GM23338 (cell line): ENCODE results near the gene DSCAML1. TPM values are rescaled to one million over a fixed set of nuclear protein-coding genes. Genes with fewer than 3 reads are reported as not detected.

Source experiments
- ATAC-seq: fragments of 200-7000 bp; cut with Tn5 transposase; 3 replicates; pipeline ENCODE4 v1.9.1; 2020
- DNase-seq: peaks from one replicate; pipeline ENCODE4 v3.0.0-alpha.2; 2015; ENCODE audit warnings: low spot score
- H2AFZ ChIP-seq: fragments of 200-600 bp; sonication (generic); 2 replicates; pipeline ENCODE4 v1.8.0; 2016; ENCODE audit warnings: antibody characterized with exemption, mild to moderate bottlenecking, moderate library complexity
- H3F3A ChIP-seq: fragments of 200-600 bp; sonication (generic); replicated peaks from 2 replicates; pipeline ENCODE4 v1.8.0; 2017; ENCODE audit warnings: antibody characterized with exemption, mixed run types, low read depth
- H3K27ac ChIP-seq: fragments of 200-600 bp; sonication (generic); 2 replicates; pipeline ENCODE4 v1.6.1; 2016; ENCODE audit warnings: low read depth
- H3K27me3 ChIP-seq: fragments of 200-600 bp; sonication (generic); 2 replicates; pipeline ENCODE4 v1.8.0; 2016; ENCODE audit warnings: mild to moderate bottlenecking, mixed run types, moderate library complexity; ENCODE audit not compliant: insufficient read depth
- H3K36me3 ChIP-seq: fragments of 200-600 bp; sonication (generic); 2 replicates; pipeline ENCODE4 v1.8.0; 2016; ENCODE audit warnings: mild to moderate bottlenecking; ENCODE audit not compliant: insufficient read depth
- H3K4me1 ChIP-seq: fragments of 200-600 bp; sonication (generic); 2 replicates; pipeline ENCODE4 v1.8.0; 2016; ENCODE audit warnings: mild to moderate bottlenecking, moderate library complexity; ENCODE audit not compliant: insufficient read depth
- H3K4me2 ChIP-seq: fragments of 200-600 bp; sonication (generic); 2 replicates; pipeline ENCODE4 v1.7.1; 2017; ENCODE audit warnings: mixed run types
- H3K4me3 ChIP-seq: fragments of 200-600 bp; sonication (generic); 2 replicates; pipeline ENCODE4 v1.6.1; 2016; ENCODE audit warnings: mixed run types
- H3K79me2 ChIP-seq: fragments of 200-600 bp; sonication (generic); replicated peaks from 2 replicates; pipeline ENCODE4 v1.8.0; 2017; ENCODE audit warnings: mild to moderate bottlenecking; ENCODE audit not compliant: insufficient read depth
- H3K9me2 ChIP-seq: fragments of 200-600 bp; sonication (generic); 2 replicates; pipeline ENCODE4 v1.8.0; 2017; ENCODE audit not compliant: insufficient read depth
- H4K20me1 ChIP-seq: fragments of 200-600 bp; sonication (generic); replicated peaks from 2 replicates; pipeline ENCODE4 v1.8.0; 2017; ENCODE audit warnings: mild to moderate bottlenecking; ENCODE audit not compliant: insufficient read depth
- H3K27ac Mint-ChIP-seq: 2 replicates; pipeline ENCODE4 v1.8.0; 2020; ENCODE audit warnings: inconsistent platforms, mild to moderate bottlenecking, moderate library complexity, mixed read lengths
- H3K27me3 Mint-ChIP-seq: 3 replicates; pipeline ENCODE4 v1.8.0; 2022; ENCODE audit warnings: low read depth, mild to moderate bottlenecking, moderate library complexity, mixed read lengths, inconsistent platforms; ENCODE audit not compliant: insufficient read depth, poor library complexity
- H3K36me3 Mint-ChIP-seq: 3 replicates; pipeline ENCODE4 v1.8.0; 2021; ENCODE audit warnings: low read depth, mild to moderate bottlenecking, inconsistent platforms, moderate library complexity, mixed read lengths
- H3K4me1 Mint-ChIP-seq: 3 replicates; pipeline ENCODE4 v1.8.0; 2020; ENCODE audit warnings: mild to moderate bottlenecking, inconsistent platforms, mixed read lengths
- H3K4me3 Mint-ChIP-seq: 3 replicates; pipeline ENCODE4 v1.8.0; 2021; ENCODE audit warnings: moderate library complexity, mild to moderate bottlenecking, inconsistent platforms, mixed read lengths
- H3K9me3 Mint-ChIP-seq: 3 replicates; pipeline ENCODE4 v1.8.0; 2020; ENCODE audit warnings: moderate library complexity, mild to moderate bottlenecking, inconsistent platforms, mixed read lengths
- EZH2phosphoT487 ChIP-seq: fragments of 200-600 bp; sonication (generic); IDR thresholded peaks from one replicate; pipeline ENCODE4 v1.8.1; 2018; ENCODE audit warnings: antibody characterized with exemption; ENCODE audit not compliant: unreplicated experiment
- NANOG ChIP-seq: IDR thresholded peaks from 2 replicates; pipeline ENCODE4 v1.6.1; 2016; ENCODE audit warnings: antibody characterized with exemption, borderline replicate concordance
- POLR2AphosphoS5 ChIP-seq: IDR thresholded peaks from 2 replicates; pipeline ENCODE4 v1.6.1; 2016; ENCODE audit warnings: antibody characterized with exemption, low read depth
- STAT1 ChIP-seq: IDR thresholded peaks from one replicate; pipeline ENCODE4 v1.6.1; 2016; ENCODE audit warnings: antibody characterized with exemption; ENCODE audit not compliant: unreplicated experiment
- ZNF331 ChIP-seq: fragments of 250-450 bp; sonication (Bioruptor Pico); IDR thresholded peaks from 2 replicates; pipeline ENCODE4 v1.5.0; 2020; ENCODE audit warnings: low read depth, mild to moderate bottlenecking, moderate library complexity
- polyA plus RNA-seq: library from polyadenylated mRNA; unstranded; fragments of >200 nt; fragmentation: Nextera tagmentation; extraction: Ambion mirVana; gene quantifications from 2 replicates; pipeline ENCODE4 v1.2.1, GENCODE V29; 2016
- total RNA-seq: library from RNA; depleted of rRNA; stranded (reverse); fragments of >200 nt; shearing (Covaris generic); gene quantifications from 2 replicates; pipeline ENCODE4 v1.2.3, GENCODE V29; 2014
- TF ChIP-seq, protein P1 (sequence below): IDR thresholded peaks from one replicate; pipeline ENCODE4 v1.6.1; 2018; ENCODE audit warnings: antibody characterized with exemption; ENCODE audit not compliant: unreplicated experiment
- TF ChIP-seq, protein P2 (sequence below), 2 experiments: fragments of 200-600 bp in 1 of 2; sonication (generic) in 1 of 2; conservative IDR thresholded peaks; 2 replicates each; pipeline versions ENCODE4 v1.5.1 to v1.6.1; 2016 to 2017; ENCODE audit warnings: antibody characterized with exemption in 2 of 2, low read depth in 2 of 2, mild to moderate bottlenecking in 2 of 2, moderate library complexity in 1 of 2
- TF ChIP-seq, protein P3 (sequence below): fragments of 250-450 bp; sonication (Bioruptor Pico); IDR thresholded peaks from 2 replicates; pipeline ENCODE4 v1.5.0; 2020; ENCODE audit warnings: mild to moderate bottlenecking, moderate library complexity
- TF ChIP-seq, protein P4 (sequence below): IDR thresholded peaks from 2 replicates; pipeline ENCODE4 v1.6.1; 2016; ENCODE audit warnings: antibody characterized with exemption

The DSCAML1 gene
- total and polyA plus RNA-seq, 2 experiments from 2014 or later = 0.17 TPM; not detected in 1

DNA sequence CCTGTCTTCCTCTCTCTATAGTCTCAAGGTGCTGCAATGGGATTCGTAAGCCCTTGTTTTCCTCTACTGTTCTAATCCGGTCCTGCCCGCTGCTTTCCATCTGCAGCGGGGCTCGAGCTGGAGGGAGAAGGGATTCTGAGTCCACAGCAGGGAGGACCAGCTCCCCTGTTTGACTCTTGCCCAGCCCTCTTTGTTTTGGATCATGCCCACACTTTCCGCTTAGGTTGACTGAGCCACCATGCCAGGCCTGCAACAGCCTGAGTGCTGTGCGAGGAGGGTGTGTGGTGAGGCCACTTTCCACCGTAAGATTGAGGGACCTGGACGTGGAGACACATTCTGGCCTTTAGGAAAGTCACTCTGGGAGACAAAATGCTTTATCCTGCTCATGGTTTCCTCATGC, 411.1 kb downstream of the DSCAML1 start (continued):
- no peak for TF ChIP-seq ZNF331 (CRISPR knock-in tag)
- TF ChIP-seq, protein P1, sequence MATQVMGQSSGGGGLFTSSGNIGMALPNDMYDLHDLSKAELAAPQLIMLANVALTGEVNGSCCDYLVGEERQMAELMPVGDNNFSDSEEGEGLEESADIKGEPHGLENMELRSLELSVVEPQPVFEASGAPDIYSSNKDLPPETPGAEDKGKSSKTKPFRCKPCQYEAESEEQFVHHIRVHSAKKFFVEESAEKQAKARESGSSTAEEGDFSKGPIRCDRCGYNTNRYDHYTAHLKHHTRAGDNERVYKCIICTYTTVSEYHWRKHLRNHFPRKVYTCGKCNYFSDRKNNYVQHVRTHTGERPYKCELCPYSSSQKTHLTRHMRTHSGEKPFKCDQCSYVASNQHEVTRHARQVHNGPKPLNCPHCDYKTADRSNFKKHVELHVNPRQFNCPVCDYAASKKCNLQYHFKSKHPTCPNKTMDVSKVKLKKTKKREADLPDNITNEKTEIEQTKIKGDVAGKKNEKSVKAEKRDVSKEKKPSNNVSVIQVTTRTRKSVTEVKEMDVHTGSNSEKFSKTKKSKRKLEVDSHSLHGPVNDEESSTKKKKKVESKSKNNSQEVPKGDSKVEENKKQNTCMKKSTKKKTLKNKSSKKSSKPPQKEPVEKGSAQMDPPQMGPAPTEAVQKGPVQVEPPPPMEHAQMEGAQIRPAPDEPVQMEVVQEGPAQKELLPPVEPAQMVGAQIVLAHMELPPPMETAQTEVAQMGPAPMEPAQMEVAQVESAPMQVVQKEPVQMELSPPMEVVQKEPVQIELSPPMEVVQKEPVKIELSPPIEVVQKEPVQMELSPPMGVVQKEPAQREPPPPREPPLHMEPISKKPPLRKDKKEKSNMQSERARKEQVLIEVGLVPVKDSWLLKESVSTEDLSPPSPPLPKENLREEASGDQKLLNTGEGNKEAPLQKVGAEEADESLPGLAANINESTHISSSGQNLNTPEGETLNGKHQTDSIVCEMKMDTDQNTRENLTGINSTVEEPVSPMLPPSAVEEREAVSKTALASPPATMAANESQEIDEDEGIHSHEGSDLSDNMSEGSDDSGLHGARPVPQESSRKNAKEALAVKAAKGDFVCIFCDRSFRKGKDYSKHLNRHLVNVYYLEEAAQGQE = no peak
- TF ChIP-seq STAT1 = no peak
- TF ChIP-seq NANOG = no peak
- TF ChIP-seq, protein P2, sequence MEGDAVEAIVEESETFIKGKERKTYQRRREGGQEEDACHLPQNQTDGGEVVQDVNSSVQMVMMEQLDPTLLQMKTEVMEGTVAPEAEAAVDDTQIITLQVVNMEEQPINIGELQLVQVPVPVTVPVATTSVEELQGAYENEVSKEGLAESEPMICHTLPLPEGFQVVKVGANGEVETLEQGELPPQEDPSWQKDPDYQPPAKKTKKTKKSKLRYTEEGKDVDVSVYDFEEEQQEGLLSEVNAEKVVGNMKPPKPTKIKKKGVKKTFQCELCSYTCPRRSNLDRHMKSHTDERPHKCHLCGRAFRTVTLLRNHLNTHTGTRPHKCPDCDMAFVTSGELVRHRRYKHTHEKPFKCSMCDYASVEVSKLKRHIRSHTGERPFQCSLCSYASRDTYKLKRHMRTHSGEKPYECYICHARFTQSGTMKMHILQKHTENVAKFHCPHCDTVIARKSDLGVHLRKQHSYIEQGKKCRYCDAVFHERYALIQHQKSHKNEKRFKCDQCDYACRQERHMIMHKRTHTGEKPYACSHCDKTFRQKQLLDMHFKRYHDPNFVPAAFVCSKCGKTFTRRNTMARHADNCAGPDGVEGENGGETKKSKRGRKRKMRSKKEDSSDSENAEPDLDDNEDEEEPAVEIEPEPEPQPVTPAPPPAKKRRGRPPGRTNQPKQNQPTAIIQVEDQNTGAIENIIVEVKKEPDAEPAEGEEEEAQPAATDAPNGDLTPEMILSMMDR (conservative IDR thresholded peaks at IDR 0.05; ENCODE audit: low read depth in 2 of 2) = no peak

DNA sequence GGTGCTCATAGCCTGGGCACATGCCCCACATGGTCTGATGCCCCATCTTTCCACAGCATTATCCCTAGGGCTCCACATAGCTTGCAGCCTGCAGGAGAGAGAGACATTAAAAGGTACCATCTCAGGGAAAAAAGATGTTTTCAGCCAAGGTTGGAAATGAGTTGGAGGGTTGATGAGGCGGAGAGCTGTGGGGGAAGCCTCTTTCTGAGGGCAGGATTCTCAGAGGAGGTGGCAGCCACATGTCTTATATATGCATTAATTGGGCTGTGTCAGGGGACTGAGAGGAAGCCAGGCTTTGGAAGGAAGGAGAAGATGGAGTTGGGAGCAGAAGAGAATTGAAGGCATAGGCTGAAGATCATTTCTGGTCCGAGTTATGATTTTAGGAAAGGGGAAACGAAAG, 411.5 kb downstream of the DSCAML1 start:
- Histone ChIP-seq H3K36me3 (no peaks in the 10 kb centered on the region), H3K79me2 (no peaks in the 10 kb centered on the region), H3K4me3 (no peak overlapping the region), H3K27me3 (no peaks in the 10 kb centered on the region), H3K27ac (no peak overlapping the region), H2AFZ (no peak overlapping the region), H3K9me2 (no peaks in the 10 kb centered on the region), H3K4me1 (no peaks in the 10 kb centered on the region), H4K20me1 (no peaks in the 10 kb centered on the region), H3K4me2 (no peak overlapping the region), H3F3A (no peaks in the 10 kb centered on the region)
- DNase-seq = no peak
- Mint-ChIP-seq H3K4me1 (peaks cover 9% of the 10 kb centered on the region; the same call in 2 of the 3 replicates), H3K9me3 (no peaks in the 10 kb centered on the region), H3K27ac (no peak overlapping the region), H3K27me3 (no peaks in the 10 kb centered on the region), H3K4me3 (no peak overlapping the region), H3K36me3 (peaks cover 10% of the 10 kb centered on the region)
- ATAC-seq = no peak
- TF ChIP-seq, protein P3, sequence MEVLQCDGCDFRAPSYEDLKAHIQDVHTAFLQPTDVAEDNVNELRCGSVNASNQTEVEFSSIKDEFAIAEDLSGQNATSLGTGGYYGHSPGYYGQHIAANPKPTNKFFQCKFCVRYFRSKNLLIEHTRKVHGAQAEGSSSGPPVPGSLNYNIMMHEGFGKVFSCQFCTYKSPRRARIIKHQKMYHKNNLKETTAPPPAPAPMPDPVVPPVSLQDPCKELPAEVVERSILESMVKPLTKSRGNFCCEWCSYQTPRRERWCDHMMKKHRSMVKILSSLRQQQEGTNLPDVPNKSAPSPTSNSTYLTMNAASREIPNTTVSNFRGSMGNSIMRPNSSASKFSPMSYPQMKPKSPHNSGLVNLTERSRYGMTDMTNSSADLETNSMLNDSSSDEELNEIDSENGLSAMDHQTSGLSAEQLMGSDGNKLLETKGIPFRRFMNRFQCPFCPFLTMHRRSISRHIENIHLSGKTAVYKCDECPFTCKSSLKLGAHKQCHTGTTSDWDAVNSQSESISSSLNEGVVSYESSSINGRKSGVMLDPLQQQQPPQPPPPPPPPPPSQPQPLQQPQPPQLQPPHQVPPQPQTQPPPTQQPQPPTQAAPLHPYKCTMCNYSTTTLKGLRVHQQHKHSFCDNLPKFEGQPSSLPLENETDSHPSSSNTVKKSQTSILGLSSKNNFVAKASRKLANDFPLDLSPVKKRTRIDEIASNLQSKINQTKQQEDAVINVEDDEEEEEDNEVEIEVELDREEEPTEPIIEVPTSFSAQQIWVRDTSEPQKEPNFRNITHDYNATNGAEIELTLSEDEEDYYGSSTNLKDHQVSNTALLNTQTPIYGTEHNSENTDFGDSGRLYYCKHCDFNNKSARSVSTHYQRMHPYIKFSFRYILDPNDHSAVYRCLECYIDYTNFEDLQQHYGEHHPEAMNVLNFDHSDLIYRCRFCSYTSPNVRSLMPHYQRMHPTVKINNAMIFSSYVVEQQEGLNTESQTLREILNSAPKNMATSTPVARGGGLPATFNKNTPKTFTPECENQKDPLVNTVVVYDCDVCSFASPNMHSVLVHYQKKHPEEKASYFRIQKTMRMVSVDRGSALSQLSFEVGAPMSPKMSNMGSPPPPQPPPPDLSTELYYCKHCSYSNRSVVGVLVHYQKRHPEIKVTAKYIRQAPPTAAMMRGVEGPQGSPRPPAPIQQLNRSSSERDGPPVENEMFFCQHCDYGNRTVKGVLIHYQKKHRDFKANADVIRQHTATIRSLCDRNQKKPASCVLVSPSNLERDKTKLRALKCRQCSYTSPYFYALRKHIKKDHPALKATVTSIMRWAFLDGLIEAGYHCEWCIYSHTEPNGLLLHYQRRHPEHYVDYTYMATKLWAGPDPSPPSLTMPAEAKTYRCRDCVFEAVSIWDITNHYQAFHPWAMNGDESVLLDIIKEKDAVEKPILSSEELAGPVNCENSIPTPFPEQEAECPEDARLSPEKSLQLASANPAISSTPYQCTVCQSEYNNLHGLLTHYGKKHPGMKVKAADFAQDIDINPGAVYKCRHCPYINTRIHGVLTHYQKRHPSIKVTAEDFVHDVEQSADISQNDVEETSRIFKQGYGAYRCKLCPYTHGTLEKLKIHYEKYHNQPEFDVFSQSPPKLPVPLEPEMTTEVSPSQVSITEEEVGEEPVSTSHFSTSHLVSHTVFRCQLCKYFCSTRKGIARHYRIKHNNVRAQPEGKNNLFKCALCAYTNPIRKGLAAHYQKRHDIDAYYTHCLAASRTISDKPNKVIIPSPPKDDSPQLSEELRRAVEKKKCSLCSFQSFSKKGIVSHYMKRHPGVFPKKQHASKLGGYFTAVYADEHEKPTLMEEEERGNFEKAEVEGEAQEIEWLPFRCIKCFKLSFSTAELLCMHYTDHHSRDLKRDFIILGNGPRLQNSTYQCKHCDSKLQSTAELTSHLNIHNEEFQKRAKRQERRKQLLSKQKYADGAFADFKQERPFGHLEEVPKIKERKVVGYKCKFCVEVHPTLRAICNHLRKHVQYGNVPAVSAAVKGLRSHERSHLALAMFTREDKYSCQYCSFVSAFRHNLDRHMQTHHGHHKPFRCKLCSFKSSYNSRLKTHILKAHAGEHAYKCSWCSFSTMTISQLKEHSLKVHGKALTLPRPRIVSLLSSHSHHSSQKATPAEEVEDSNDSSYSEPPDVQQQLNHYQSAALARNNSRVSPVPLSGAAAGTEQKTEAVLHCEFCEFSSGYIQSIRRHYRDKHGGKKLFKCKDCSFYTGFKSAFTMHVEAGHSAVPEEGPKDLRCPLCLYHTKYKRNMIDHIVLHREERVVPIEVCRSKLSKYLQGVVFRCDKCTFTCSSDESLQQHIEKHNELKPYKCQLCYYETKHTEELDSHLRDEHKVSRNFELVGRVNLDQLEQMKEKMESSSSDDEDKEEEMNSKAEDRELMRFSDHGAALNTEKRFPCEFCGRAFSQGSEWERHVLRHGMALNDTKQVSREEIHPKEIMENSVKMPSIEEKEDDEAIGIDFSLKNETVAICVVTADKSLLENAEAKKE (CRISPR knock-in tag) = no peak
- no peak for TF ChIP-seq EZH2phosphoT487
- TF ChIP-seq STAT1 = no peak
- TF ChIP-seq, protein P4, sequence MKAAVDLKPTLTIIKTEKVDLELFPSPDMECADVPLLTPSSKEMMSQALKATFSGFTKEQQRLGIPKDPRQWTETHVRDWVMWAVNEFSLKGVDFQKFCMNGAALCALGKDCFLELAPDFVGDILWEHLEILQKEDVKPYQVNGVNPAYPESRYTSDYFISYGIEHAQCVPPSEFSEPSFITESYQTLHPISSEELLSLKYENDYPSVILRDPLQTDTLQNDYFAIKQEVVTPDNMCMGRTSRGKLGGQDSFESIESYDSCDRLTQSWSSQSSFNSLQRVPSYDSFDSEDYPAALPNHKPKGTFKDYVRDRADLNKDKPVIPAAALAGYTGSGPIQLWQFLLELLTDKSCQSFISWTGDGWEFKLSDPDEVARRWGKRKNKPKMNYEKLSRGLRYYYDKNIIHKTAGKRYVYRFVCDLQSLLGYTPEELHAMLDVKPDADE = no peak
- TF ChIP-seq ZNF331 (CRISPR knock-in tag) = no peak
- no peak for TF ChIP-seq POLR2AphosphoS5
